Activated T-cell treated with anti-CD3 and anti-CD28 coated beads, Interleukin-2, amount 50 U/mL, for 48 hours (primary cell): ENCODE results near the gene EXOC4.

Experiments
- DNase-seq, 2 experiments: peaks; one replicate each; pipeline ENCODE4 v3.0.0-alpha.2; 2020

The EXOC4 gene

DNA sequence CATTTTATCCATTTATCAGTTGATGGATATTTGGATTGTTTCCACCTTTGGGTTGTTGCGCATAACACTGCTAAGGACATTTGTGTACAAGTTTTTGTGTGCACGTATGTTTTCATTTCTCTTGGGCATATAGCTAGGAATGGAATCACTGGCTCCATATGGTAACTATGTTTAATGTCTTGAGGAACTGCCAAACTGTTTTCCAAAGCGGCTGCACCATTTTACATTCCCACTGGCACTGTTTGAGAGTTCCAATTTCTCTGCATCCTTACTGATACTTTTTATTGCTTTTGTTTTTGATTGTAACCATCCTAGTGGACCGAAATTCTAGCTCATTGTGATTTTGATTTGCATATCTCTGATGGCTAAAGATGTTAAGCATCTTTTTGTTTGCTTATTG, 118.7 kb downstream of the EXOC4 start:
- no peak for DNase-seq

DNA sequence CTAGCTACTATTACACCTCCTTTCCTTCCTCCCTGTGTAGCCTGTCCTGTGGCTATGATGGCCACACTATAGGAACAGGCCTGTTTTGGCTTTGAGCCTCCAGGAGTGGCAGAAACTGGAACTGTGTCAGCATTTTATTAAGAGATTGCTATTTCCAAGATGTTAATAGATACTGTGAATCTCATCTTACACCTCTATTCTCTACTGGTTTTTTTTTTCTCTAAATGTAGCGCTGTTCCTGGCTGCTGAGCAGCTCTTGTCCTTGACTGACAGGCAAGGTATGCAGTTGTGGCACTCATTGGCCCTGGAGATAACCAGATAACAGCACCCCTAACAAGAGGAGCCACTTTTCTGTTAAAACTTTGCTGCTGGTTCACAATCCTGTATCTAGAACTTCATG, 119.5 kb downstream of the EXOC4 start:
- DNase-seq: no peak

DNA sequence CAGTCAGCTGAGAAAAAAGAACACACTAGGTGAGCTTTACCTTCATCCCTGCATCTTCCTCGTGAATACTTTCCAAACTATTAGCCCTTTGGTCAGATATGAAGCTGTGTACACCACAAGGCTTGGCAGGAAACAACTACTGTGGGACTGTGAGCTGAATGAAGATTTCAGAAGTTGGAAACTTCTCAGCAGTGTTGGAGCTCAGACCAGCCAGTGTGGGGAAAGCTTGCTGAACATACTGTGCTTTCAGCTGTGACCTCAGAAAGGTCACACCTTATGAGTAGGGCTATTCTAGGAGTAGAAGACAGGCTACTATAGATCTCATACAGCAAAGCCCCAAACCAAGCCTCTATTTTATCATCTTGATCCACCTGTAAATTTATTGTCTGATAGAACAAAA, 123.6 kb downstream of the EXOC4 start:
- no peak for DNase-seq

DNA sequence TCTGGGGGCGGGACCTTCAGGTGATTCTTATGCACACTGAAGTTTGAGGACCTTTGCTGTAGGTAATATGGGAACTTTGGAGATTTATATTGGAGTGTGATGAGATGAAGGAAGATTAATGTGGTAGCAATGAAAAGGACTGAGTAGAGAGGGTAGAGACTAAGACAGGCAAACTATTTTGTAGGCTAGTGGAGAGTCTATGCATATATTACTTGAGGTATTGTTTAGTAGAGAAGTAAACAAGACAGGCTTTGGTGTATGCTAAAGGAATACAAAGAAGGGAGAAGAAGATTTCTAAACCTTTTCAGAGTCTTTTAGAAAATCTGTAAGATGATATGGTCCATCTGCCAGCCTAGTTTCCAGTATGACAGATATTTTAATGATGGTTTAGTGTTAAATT, 129.1 kb downstream of the EXOC4 start:
- no peak for DNase-seq

DNA sequence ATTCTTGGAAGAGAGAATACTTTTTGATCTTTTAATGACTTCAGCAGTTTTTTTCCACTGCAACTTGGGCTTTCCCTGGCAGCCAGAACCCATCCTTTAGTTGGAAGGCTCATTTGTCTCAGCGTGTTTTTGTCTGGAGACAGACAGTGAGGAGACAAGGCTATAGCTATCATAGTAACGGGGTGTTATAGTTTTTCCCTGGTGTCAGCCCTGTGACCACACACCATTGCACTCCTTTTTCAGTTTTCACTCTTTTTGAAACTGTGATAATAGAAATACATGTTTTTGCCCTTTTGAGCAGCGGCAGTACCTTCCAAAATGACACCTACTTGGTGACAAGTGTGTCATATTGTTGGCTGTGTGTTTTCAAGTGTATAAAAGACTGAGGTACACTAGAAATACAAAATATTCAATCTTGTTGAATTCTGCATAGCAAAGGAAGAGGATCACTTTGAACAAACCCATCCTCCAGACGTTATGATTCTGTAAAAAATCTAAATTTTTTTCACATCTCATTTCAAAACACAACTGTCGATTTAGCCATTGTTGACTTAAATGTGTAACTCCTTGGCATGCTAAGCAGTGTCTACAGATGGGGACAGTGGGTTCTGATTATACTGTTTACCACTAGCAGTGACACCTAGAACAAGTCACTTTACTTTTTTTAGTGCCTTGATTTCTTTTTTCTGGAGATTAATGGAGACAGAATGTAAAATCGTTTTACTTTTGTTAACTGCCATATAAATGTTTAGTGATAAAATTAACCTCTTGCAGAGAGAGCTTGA, 130.1 kb downstream of the EXOC4 start:
- no peak for DNase-seq

DNA sequence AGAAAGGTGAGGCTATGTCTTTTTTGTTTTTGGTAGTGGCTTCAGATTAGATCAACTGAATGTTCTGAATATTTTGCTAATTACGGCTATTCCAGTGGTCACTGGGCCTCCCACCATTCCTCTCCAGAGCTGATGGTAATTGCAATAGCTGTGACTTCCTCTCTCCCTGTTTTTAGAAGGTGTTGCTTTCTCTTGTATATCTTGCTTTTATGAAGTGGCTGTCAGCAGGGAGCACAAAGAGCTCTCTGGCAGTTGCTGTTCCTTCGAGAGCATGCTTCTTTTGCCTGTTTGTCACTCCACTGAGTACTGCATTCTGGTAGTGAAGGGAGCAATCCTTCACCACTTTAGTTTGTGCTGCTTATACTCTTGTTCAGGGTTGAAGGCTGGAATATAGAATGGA, 133.3 kb downstream of the EXOC4 start:
- DNase-seq: no peak

DNA sequence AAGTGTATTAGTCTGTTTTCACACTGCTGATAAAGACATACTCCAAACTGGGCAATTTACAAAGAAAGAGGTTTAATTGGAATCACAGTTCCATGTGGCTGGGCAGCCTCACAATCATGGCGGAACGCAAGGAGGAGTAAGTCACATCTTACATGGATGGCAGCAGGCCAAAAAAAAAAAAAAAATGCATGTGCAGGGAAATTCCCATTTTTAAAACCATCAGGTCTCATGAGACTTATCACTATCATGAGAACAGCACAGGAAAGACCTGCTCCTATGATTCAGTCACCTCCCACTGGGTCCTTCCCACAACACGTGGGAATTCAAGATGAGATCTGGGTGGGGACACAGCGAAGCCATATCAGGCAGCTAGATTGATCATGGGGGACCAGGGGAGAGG, 136.8 kb downstream of the EXOC4 start:
- DNase-seq: no peak

DNA sequence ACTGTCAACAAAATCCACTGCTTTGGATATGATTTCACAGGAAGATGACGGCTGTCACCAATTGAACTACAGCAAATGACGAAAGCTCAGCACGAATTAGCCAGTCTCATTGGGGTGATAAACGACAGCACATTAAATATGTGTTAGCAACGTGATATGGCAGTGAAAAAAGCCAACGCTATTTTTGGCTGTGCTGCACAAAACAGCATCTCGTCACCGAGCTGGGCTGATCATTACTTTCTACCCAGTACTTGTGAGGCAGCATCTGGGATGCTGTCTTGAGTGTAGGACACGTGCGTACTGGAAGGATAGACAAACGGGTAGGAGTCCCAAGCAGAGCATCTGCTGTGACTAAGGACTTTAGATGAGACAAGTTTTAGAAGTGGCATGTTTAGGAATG, 138.3 kb downstream of the EXOC4 start:
- DNase-seq: no peak

DNA sequence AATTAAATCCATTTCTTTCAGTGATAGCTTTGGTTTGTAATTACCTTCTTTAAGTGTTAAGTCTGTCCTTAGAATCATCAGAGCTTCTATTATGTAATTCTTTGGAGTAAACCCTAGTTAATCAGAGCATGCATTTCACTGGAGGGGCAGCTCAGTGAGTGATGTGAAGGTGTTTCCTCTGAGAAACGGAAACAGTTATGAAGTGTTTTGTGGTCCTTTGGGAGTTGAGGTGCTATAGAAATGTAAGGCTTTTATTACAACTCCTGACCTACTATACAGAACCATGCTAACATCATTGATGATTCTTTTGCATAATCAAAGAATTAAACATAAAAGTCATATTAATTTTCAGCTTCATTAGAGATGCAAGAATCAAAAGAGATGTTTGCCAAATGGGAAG, 141.5 kb downstream of the EXOC4 start:
- DNase-seq: no peak

DNA sequence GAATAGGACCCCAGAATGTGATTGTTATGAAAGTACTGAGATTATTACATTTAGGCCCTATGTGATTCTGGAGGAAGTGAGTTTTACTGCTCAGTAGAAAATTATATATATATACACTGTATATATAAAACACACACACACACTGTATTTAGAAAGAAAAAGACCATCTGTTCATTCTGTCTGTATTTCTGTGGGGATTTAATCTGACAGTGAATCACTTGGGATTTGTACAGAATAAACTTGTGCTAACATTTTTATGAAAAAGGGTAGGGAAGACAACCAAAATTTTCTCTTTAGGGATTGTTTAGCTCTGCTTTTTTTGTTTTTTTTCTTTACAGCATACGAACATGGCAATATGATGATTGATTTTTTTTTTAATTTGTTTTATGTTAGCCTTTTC, 142.7 kb downstream of the EXOC4 start:
- DNase-seq: no peak

DNA sequence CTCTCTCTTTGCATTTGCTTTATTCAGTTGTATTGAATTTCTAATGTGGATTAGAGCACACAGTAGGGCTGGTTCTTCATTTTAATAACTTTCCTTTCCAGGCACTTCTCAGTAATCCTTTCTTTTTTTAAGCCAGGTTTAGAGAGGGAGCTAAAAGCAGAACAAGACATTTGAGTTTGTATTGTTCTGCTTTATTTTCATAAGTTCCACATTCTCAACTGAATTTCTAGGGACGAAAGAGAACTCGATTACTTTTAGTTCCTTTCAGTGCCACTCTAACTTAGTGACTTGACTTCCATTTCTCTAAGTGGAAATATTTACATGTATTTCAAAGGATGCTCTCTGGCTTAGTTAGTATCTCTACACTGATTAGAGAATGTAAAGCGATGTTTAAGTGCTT, 145.6 kb downstream of the EXOC4 start:
- DNase-seq: no peak

DNA sequence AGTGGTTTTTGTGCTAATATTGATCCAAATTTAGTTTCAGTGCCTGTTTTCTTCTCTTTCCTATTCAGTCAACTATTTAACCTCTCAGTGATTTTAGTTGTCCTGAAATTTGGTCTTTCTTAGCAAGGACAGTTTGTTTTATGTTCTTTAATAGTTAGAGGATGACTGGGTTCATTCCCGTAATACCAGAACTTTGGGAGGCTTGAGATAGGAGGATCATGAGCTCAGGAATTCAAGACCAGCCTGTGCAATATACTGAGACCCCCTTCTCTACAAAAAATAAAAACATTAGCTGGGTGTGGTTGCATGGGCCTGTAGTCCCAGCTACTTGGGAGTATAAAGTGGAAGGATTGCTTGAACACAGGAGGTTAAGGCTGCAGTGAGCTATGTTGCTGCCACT, 148.3 kb downstream of the EXOC4 start:
- DNase-seq: no peak

DNA sequence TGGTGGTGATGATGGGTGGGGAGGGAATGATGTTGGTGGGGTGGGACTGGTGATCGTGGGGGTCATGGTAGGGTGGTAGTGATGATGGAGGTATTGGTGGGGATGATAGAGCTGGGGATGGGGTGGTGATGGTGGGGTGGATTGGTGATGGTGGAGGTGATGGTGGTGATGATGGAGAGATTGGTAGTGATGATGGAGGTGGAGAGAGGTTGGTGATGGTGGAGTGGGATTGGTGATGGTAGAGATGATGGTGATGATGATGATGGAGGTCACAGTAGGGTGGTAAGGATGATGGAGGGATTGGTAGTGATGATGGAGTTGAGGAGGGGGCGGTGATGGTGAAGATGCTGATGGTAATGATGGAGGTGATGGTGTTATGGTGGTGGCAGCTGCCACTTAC, 155.3 kb downstream of the EXOC4 start:
- DNase-seq: no peak

DNA sequence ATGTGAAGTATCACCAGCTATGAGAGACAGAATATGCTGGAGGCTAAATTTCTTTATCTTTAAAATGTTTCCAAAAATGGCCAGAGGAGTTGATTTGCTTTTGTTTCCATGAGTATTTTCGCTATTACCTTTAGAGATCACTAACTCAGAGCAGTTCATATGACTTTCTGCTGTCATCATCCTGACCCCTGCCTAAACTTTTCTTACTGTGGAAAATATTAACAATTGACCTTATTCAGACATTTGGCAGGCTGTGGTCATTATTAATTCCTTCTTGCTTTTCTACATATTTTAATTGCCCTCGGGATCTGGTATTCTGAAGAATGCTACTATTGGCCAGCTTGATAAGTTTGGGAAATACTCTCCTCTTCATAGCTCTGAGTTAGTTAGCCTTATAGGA, 156.5 kb downstream of the EXOC4 start:
- DNase-seq: no peak

DNA sequence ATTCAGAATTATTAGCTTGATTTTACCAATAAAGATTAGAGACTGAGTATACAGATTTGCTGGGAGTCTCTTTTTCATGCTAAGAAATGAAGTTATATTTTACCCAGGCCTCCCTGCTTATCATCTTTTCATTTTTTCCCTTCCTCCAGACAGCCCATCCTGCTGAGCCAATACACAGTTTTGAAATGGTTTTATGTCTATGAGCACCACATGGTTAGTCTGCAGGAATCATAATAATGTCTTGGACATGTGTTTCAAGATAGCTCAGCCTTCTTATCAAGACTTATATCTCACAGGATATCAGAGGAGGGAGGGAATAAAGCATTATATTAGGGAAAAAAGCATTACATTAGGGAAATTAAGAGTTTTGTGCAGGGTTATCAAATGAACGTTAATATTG, 157.1 kb downstream of the EXOC4 start:
- no peak for DNase-seq

DNA sequence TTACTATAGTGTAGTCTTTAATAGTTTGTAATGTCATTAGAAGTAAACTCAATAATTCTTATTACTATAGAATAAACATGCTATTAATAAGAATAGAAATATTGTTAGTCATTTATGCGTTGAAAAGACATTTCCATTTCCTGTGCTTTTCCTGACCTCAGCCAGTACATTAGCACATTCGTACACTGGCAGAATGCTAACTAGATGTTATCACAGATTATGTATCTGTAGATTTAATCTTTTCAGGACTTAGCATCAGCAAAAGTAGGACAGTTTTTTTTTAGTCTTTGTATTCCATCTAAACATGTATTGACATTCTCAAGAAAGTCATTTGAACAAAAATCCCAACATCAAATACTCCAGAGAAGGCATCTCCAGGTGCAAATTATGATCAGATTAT, 158.5 kb downstream of the EXOC4 start:
- no peak for DNase-seq

DNA sequence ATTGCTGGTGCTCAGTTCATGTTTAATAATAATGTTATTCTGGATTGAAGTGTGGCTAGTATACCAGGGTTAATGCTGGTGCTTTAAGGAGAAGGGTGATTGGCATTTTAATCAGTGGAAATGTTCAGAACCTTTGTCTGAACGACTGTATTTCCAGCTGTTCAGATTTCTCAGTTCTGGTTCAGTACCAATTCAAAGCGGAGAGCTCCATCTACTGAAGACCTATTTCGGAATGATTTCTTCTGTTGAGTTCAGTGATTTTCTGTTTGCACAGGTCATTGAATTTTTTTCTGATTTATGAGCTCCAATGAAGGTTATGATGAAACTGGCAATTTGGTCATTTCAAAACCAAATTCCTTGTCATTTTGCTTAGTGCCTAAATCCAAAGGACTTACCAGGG, 160.1 kb downstream of the EXOC4 start:
- DNase-seq: no peak

DNA sequence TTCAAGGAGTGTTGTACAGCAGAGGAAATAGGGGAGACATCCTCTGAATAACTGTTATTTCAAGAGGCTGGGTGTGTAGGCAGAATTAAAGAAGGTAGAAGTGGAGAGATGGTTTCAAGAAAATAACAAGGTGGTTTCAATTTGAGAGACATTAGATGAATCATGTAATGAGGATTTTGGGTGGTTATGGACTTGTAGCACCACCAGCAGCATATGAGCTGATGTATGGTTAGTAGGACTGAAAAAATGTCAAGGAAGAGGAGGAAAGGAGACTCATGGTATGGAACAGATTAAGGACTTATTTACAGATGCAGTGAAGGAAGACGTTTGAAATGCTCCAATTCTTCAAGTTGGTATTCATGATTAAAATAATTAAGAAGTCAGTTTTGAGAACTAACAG, 166.2 kb downstream of the EXOC4 start:
- DNase-seq: no peak

DNA sequence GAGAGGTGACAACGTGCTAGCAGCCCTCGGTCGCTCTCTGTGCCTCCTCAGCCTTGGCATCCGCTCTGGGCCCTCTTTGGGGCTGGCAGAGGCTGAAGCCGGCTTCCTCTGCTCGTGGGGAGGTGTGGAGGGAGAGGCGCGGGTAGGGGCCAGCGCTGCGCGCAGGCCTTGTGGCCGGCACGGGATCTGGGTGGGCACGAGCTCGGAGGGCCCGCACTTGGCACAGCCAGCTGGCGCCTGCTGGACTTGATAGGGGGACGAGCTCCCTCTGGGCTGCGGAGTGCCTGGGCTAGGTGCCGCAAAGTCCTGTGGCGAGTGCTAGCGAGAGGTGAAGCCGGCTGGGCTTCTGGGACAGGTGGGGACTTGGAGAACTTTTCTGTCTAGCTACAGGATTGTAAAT, 170.7 kb downstream of the EXOC4 start:
- DNase-seq: no peak

DNA sequence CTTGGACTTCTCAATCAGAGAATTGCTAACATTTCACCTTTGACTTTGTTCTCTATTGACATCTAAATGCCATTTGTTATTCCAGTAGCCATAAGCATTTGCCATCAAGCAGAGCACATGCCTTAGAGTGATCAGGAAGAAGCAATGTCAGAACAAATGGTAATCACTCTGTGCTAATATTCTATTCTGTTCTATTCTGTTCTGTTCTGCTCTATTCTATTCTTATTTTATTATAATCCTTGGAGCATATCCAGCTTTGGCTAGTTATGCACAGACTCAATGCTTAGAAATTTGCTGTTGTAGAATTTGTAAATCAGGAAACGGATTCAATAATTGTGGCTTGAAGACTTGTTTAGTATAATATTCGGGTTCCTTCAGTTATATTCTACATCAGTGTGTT, 175.4 kb downstream of the EXOC4 start:
- no peak for DNase-seq

DNA sequence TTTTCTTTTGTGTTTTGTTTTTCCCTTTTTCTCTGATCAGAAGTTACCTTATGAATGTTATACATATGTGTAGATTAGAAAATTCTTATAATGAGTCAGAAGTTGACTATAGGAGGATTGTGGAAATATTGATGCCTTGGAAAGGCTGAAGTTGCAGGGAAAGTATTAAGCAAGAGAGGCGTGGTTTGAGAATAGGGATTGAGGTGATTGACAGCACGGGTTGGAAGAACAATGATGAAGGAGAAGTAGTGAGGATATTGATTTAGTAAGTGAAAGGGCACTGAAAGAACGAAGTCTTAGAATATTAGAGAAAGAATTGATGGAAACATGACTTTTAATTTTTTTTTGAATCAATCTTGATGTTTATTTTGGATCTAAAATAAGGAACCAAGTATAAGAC, 176.0 kb downstream of the EXOC4 start:
- no peak for DNase-seq

DNA sequence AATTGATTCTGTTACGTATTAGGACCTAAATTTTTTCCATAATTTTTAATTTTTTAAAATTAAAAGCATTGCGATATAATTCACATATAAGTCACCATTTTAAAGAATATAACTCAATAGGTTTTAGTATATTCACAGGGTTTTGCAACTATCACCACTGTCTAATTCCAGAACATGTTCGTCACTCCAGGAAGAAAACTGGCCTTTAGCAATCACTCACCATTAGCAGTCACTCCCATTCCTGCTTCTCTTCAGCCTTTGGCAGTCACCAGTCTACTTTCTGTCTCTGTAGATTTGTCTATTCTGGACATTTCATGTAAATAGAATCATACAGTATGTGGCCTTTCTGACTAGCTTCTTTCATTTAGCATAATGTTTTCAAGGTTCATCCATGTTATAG, 176.5 kb downstream of the EXOC4 start:
- no peak for DNase-seq

DNA sequence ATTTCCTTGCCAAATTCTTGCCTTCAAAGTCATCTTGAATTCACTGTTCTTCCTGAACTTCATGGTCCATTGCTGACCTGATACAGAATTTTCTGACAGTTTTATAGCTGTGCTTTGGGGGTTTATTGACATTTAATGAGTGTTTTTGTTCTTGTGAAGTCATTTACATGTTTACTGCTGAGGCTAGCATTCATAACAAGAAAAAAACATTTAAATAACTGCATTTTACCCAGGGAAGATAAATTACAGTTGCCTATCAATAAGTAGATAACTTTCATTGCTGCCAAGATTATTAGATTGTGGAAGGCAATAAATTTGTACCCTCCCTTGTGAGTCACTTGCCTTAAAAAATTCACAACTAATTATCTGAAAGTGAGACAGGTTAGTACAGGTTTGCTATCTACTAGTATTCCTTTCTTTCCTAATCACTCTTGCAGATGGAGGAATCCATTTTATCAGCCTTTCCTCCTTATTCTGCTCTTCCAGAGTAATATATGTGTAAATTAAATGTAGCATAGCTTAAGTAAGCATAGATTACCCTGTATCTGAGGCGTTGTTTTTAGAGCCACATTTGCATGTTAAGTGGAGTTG, 178.4 kb downstream of the EXOC4 start:
- no peak for DNase-seq

DNA sequence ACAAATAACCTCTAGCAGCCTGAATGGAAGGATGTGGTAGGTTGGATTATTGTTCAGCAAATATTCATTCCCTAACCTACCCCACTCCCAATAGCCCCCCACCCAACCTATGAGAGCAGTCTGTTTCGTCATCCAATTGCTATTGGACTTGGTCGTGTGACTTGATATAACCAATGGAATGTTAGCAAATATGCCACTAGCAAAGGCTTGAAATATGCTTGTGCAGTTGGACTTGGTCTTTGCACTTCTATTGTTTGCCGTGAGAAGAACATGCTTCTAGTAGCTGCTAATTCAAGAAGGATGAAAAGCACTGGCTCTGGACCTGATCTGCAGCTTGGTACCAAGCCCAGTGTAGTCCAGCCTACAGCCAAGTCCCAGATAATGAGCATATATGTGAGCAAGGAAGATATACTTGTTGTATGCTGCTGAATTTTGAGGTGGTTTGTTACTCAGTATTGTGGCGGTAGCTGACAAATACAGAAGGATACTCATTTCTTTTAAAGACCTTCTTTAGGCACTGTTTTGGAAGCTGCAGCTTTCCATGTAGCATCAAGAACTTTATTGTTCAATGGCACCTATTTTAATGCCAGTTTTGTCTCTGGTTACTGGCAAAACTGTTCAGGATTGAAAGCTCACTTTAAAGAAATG, 180.4 kb downstream of the EXOC4 start:
- DNase-seq: no peak
